ENCODE data around the gene RNF166.

DNA sequence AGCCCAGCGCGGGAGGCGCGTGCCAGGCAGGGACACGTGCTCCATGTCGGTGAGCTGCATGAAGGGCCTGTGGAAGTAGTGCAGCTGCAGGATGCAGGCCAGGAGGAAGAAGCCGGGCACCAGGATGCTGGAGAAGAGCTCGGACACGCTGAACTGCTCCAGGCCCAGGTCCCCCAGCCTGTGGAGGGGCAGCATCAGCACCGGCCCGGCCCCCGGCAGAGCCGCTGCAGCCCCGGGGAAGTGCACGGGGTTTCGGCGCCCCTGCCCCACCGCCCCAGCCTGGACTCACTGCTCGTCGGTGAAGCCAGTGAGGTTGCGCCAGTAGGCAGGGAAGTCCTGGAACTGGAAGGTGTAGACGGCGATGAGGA, 28.1 kb upstream of the RNF166 start:
- TF ChIP-seq, protein P1, sequence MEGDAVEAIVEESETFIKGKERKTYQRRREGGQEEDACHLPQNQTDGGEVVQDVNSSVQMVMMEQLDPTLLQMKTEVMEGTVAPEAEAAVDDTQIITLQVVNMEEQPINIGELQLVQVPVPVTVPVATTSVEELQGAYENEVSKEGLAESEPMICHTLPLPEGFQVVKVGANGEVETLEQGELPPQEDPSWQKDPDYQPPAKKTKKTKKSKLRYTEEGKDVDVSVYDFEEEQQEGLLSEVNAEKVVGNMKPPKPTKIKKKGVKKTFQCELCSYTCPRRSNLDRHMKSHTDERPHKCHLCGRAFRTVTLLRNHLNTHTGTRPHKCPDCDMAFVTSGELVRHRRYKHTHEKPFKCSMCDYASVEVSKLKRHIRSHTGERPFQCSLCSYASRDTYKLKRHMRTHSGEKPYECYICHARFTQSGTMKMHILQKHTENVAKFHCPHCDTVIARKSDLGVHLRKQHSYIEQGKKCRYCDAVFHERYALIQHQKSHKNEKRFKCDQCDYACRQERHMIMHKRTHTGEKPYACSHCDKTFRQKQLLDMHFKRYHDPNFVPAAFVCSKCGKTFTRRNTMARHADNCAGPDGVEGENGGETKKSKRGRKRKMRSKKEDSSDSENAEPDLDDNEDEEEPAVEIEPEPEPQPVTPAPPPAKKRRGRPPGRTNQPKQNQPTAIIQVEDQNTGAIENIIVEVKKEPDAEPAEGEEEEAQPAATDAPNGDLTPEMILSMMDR (IDR thresholded peaks at IDR 0.05), result no peak
- TF ChIP-seq EP300 (IDR thresholded peaks at IDR 0.05) (no peak), POLR2A (IDR thresholded peaks at IDR 0.05) (no peak), POLR2AphosphoS5 (IDR thresholded peaks at IDR 0.05) (no peak)
